Parathyroid adenoma (tissue), 2 donors: ENCODE measurements around the gene NFIC.

Experiments
- H2AFZ ChIP-seq: fragments of 300-600 bp; sonication (generic); one replicate; pipeline ENCODE4 v1.7.0; 2017; ENCODE audit warnings: antibody characterized with exemption, mild to moderate bottlenecking
- H3K27ac ChIP-seq: fragments of 300-600 bp; sonication (generic); one replicate; pipeline ENCODE4 v1.7.0; 2017
- H3K27me3 ChIP-seq: fragments of 300-600 bp; sonication (generic); one replicate; pipeline ENCODE4 v1.7.0; 2017; ENCODE audit warnings: low read length; ENCODE audit not compliant: control insufficient read depth, insufficient read depth
- H3K36me3 ChIP-seq: fragments of 300-600 bp; sonication (generic); one replicate; pipeline ENCODE4 v1.7.0; 2017; ENCODE audit warnings: low read length; ENCODE audit not compliant: control insufficient read depth, insufficient read depth
- H3K4me1 ChIP-seq: fragments of 300-600 bp; sonication (generic); one replicate; pipeline ENCODE4 v1.7.0; 2017; ENCODE audit warnings: control low read depth
- H3K4me2 ChIP-seq: fragments of 300-600 bp; sonication (generic); one replicate; pipeline ENCODE4 v1.7.0; 2017; ENCODE audit warnings: low read length
- H3K4me3 ChIP-seq: fragments of 300-600 bp; sonication (generic); one replicate; pipeline ENCODE4 v1.7.0; 2017; ENCODE audit warnings: low read depth, low read length
- H3K79me2 ChIP-seq: fragments of 300-600 bp; sonication (generic); one replicate; pipeline ENCODE4 v1.7.0; 2017; ENCODE audit warnings: control low read depth
- H3K9ac ChIP-seq: fragments of 300-600 bp; sonication (generic); one replicate; pipeline ENCODE4 v1.7.0; 2017; ENCODE audit warnings: mild to moderate bottlenecking
- H3K9me3 ChIP-seq: fragments of 300-600 bp; sonication (generic); one replicate; pipeline ENCODE4 v1.7.0; 2017; ENCODE audit warnings: low read length; ENCODE audit not compliant: control insufficient read depth
- TF ChIP-seq, protein P1 (sequence below): fragments of 300-600 bp; sonication (generic); IDR thresholded peaks from one replicate; pipeline ENCODE4 v1.7.0; 2017; ENCODE audit warnings: antibody characterized with exemption, mild to moderate bottlenecking
- donor health status: primary hyperparathyroidism.

NFIC gene

DNA sequence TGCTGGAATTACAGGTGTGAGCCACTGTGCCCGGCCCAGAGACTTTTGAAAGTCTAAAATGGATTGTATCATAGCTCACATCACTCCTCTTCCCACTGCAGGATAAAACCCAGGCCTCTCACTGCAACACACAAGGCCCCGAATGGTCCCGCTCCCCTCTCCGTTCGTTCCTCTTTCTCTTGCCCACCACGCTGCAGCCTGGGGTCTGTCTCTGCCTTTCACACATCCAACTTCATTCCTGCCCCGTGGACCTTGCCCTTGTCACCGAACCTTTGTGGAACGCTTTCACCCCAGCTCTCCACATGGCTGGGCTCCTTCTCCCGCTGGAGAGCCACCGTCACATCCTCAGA, 42.6 kb downstream of the NFIC start:
- Histone ChIP-seq H3K9ac (no peak overlapping the region), H3K9me3 (no peaks in the 10 kb centered on the region), H3K4me1 (peaks cover 16% of the 10 kb centered on the region), H3K4me3 (peak overlapping the region; percentile 42), H3K36me3 (no peaks in the 10 kb centered on the region), H3K27me3 (no peaks in the 10 kb centered on the region), H2AFZ (peak overlapping the region; percentile 34), H3K4me2 (peak overlapping the region; percentile 57), H3K27ac (peak overlapping the region; percentile 88), H3K79me2 (peaks cover 15% of the 10 kb centered on the region)
- TF ChIP-seq, protein P1, sequence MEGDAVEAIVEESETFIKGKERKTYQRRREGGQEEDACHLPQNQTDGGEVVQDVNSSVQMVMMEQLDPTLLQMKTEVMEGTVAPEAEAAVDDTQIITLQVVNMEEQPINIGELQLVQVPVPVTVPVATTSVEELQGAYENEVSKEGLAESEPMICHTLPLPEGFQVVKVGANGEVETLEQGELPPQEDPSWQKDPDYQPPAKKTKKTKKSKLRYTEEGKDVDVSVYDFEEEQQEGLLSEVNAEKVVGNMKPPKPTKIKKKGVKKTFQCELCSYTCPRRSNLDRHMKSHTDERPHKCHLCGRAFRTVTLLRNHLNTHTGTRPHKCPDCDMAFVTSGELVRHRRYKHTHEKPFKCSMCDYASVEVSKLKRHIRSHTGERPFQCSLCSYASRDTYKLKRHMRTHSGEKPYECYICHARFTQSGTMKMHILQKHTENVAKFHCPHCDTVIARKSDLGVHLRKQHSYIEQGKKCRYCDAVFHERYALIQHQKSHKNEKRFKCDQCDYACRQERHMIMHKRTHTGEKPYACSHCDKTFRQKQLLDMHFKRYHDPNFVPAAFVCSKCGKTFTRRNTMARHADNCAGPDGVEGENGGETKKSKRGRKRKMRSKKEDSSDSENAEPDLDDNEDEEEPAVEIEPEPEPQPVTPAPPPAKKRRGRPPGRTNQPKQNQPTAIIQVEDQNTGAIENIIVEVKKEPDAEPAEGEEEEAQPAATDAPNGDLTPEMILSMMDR: no peak

DNA sequence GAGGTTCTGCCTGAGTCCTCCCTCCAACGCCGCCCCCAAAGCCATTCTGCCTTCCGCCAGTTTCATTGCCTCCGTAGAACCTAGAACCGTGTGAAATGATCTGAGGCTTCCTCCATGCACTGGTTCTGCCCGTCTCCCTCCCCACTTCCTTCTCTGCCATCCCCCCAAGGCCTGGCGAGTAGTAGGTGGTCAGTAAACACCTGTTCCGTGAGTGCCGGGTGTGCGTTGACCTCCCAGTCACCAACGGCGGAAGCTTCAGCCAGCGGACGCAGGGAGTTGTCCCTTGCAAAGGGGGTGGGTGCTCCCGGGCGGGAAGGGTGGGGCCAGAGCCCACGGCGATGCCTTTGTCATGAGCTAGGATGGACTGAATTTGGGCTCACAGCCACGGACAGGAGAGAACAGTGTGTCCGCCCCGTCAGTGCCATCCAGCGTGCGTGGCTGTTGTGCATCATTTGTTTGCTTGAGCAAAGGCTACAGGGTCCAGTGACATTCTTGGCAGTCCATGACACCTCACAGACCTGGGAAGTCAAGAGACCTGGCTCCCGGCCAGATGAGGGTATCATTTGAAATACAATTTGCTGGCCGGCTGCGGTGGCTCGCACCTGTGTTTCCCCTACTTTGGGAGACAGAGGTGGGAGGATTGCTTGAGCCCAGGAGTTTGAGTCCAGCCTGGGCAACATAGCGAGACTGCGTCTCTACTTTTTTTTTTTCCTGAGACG, 43.1 kb downstream of the NFIC start:
- Histone ChIP-seq H2AFZ (peak overlapping the region; percentile 34), H3K4me1 (peaks cover 12% of the 10 kb centered on the region), H3K27me3 (no peaks in the 10 kb centered on the region), H3K9ac (no peak overlapping the region), H3K9me3 (no peaks in the 10 kb centered on the region), H3K79me2 (peaks cover 15% of the 10 kb centered on the region), H3K27ac (peak overlapping the region; percentile 88), H3K4me3 (peak overlapping the region; percentile 42), H3K36me3 (no peaks in the 10 kb centered on the region), H3K4me2 (peak overlapping the region; percentile 57)
- TF ChIP-seq, protein P1: peak; percentile 6

DNA sequence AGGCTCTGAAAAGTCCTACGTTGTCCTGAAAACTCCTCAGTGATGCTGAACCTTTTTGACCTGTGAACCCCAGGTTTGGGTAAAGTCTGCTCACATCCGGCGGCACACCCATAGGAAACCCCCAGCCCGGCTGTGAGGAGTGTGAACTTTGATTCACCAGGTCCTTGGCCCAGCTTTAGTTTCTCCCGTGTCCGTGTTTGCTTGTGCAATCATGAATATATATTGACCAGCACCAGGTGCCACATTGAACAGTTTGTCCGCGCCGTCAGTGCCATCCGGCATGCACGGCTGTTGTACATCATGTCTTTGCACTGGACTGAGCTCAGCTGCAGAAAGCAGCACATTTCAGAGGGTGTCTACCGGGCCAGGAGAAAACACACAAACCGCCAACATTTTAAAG, 45.3 kb downstream of the NFIC start:
- Histone ChIP-seq H3K79me2 (peaks cover 16% of the 10 kb centered on the region), H3K27ac (no peak overlapping the region), H3K4me3 (no peak overlapping the region), H2AFZ (no peak overlapping the region), H3K27me3 (no peaks in the 10 kb centered on the region), H3K36me3 (no peaks in the 10 kb centered on the region), H3K9me3 (no peaks in the 10 kb centered on the region), H3K4me1 (peaks cover 12% of the 10 kb centered on the region), H3K4me2 (no peak overlapping the region), H3K9ac (no peak overlapping the region)
- TF ChIP-seq, protein P1: no peak

DNA sequence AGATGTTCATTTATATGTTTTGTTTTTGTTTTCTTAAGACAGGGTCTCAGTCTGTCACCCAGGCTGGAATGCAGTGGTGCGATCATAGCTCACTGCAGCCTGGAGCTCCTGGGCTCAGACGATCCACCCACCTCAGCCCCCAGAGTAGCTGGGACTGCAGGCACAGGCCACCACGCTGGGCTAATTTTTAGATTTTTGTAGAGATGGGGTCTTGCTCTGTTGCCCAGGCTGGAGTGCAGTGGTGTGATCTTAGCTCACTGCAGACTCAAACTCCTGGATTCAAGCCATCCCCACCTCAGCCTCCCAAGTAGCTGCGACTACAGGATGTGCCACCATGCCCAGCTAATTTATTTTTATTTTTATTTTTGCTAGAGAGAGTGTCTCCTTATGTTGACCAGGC, 45.7 kb downstream of the NFIC start:
- Histone ChIP-seq H3K9me3 (no peaks in the 10 kb centered on the region), H3K79me2 (peaks cover 15% of the 10 kb centered on the region), H3K4me2 (no peak overlapping the region), H3K9ac (no peak overlapping the region), H3K27me3 (no peaks in the 10 kb centered on the region), H3K36me3 (no peaks in the 10 kb centered on the region), H3K27ac (no peak overlapping the region), H2AFZ (no peak overlapping the region), H3K4me3 (no peak overlapping the region), H3K4me1 (peaks cover 13% of the 10 kb centered on the region)
- TF ChIP-seq, protein P1: no peak

DNA sequence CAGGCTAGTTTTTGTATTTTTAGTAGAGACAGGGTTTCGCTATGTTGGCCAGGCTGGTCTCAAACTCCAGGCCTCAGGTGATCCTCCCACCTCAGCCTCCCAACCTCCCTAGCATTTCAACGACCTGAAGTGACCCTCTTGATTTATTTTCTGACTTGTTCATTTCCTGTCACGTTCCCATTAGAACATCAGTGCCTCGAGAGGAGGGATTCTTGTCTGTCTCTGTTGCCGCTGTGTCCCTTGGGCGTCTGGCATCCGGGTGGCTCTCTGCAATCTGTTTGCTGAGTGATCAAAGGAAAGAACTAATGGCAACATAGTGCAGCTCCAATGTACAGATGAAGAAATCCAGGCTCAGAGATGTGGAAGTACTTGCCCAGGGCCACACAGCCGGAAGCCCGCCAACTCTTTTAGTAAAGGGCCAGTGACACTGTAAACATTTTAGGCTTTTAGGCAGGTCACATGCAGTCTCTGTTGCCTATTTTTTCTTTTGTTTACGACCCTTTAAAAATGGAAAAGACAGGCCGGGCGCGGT, 47.5 kb downstream of the NFIC start:
- TF ChIP-seq, protein P1: no peak
- H3K4me1 ChIP-seq: peaks cover 12% of the 10 kb centered on the region
- H3K27ac ChIP-seq: no peak overlapping the region
- H3K9ac ChIP-seq: no peak overlapping the region
- H3K4me2 ChIP-seq: no peak overlapping the region
- H3K9me3 ChIP-seq: no peaks in the 10 kb centered on the region
- no peaks in the 10 kb centered on the region for H3K27me3 ChIP-seq
- H3K4me3 ChIP-seq: no peak overlapping the region
- H3K36me3 ChIP-seq: no peaks in the 10 kb centered on the region
- peaks cover 16% of the 10 kb centered on the region for H3K79me2 ChIP-seq
- no peak overlapping the region for H2AFZ ChIP-seq
